HepG2 (cell line): ENCODE measurements around the gene HNRNPA2B1. TPM values are rescaled to one million over a fixed set of nuclear protein-coding genes. Genes with fewer than 3 reads are reported as not detected.

Source experiments
- EHMT2 ChIP-seq: fragments of 200-600 bp; sonication (generic); IDR thresholded peaks from 2 replicates; pipeline ENCODE4 v1.7.0; 2017; ENCODE audit warnings: antibody characterized with exemption, low read depth, low read length, borderline replicate concordance
- FOSL1 ChIP-seq: sonication (generic); formaldehyde crosslinking; IDR thresholded peaks from 2 replicates; pipeline ENCODE4 v1.9.0; 2021; ENCODE audit warnings: missing genetic modification reagents, borderline replicate concordance
- FOXJ3 ChIP-seq: sonication (generic); formaldehyde crosslinking; IDR thresholded peaks from 2 replicates; pipeline ENCODE4 v1.4.0; 2020; ENCODE audit warnings: missing genetic modification reagents, mild to moderate bottlenecking, borderline replicate concordance
- HOXA3 ChIP-seq: sonication (generic); formaldehyde crosslinking; IDR thresholded peaks from 2 replicates; pipeline ENCODE4 v1.5.0; 2020; ENCODE audit warnings: missing genetic modification reagents
- HOXA7 ChIP-seq: sonication (generic); formaldehyde crosslinking; IDR thresholded peaks from 2 replicates; pipeline ENCODE4 v1.8.1; 2022; ENCODE audit warnings: mild to moderate bottlenecking, missing genetic modification reagents, moderate library complexity
- JDP2 ChIP-seq: sonication (generic); formaldehyde crosslinking; IDR thresholded peaks from 2 replicates; pipeline ENCODE4 v1.8.1; 2022; ENCODE audit warnings: missing genetic modification reagents, borderline replicate concordance
- MBD4 ChIP-seq: IDR thresholded peaks from 2 replicates; pipeline ENCODE4 v1.6.1; 2012; ENCODE audit warnings: low read length, inconsistent platforms, borderline replicate concordance
- NFYC ChIP-seq: IDR thresholded peaks from 2 replicates; pipeline ENCODE4 v1.6.1; 2016; ENCODE audit warnings: missing genetic modification reagents, missing compliant biosample characterization
- PITX1 ChIP-seq: sonication (generic); formaldehyde crosslinking; IDR thresholded peaks from 2 replicates; pipeline ENCODE4 v1.5.1; 2020; ENCODE audit warnings: mild to moderate bottlenecking, missing genetic modification reagents
- REST ChIP-seq, 2 experiments: IDR thresholded peaks; 2 replicates each; pipeline ENCODE4 v1.6.1; 2011 to 2012; ENCODE audit warnings: low read length in 2 of 2, borderline replicate concordance in 1 of 2, low read depth in 1 of 2, mild to moderate bottlenecking in 1 of 2, moderate library complexity in 1 of 2
- SATB2 ChIP-seq: sonication (generic); formaldehyde crosslinking; IDR thresholded peaks from 2 replicates; pipeline ENCODE4 v1.5.0; 2020; ENCODE audit warnings: missing genetic modification reagents
- SIN3B ChIP-seq: fragments of 150-350 bp; IDR thresholded peaks from 2 replicates; pipeline ENCODE4 v1.6.1; 2014; ENCODE audit warnings: low read length
- SNAI1 ChIP-seq: sonication (generic); formaldehyde crosslinking; IDR thresholded peaks from 2 replicates; pipeline ENCODE4 v1.5.0; 2020; ENCODE audit warnings: mild to moderate bottlenecking, missing genetic modification reagents, borderline replicate concordance
- SRSF4 ChIP-seq: fragments of 200-400 bp; formaldehyde crosslinking; IDR thresholded peaks from one replicate; pipeline ENCODE4 v1.6.1; 2018; ENCODE audit warnings: mild to moderate bottlenecking, low read depth, low read length, moderate library complexity; ENCODE audit not compliant: poor library complexity, severe bottlenecking
- SRY ChIP-seq: sonication (generic); formaldehyde crosslinking; IDR thresholded peaks from 2 replicates; pipeline ENCODE4 v1.8.0; 2022; ENCODE audit warnings: mild to moderate bottlenecking, missing genetic modification reagents
- ZBTB43 ChIP-seq: sonication (generic); formaldehyde crosslinking; conservative IDR thresholded peaks from 2 replicates; pipeline ENCODE4 v1.4.0; 2020; ENCODE audit warnings: missing genetic modification reagents
- ZMAT3 ChIP-seq: sonication (generic); formaldehyde crosslinking; conservative IDR thresholded peaks from 2 replicates; pipeline ENCODE4 v1.7.0; 2021; ENCODE audit warnings: missing genetic modification reagents
- ZNF749 ChIP-seq: sonication (generic); formaldehyde crosslinking; IDR thresholded peaks from 2 replicates; pipeline ENCODE4 v1.8.0; 2022; ENCODE audit warnings: mild to moderate bottlenecking, missing genetic modification reagents, moderate library complexity, borderline replicate concordance
- ZNF768 ChIP-seq: sonication (generic); formaldehyde crosslinking; IDR thresholded peaks from 2 replicates; pipeline ENCODE4 v1.4.0; 2020; ENCODE audit warnings: missing genetic modification reagents
- polyA plus RNA-seq, 8 experiments: library from polyadenylated mRNA; depleted of rRNA in 3 of 8; stranded (reverse) in 7 of 8; unstranded in 1 of 8; fragments of >200 nt; fragmentation: Illumina TruSeq in 4 of 8; extraction: Trizol in 4 of 8; gene quantifications; 2 replicates each; pipeline versions ENCODE4 v1.2.1 to v1.2.3, GENCODE V29; 2011 to 2016; ENCODE audit warnings: low read depth in 4 of 8, missing spikeins in 1 of 8, mixed read lengths in 1 of 8; ENCODE audit not compliant: insufficient read depth in 1 of 8
- total RNA-seq, 5 experiments: library from RNA; depleted of rRNA; stranded (reverse); fragments of >200 nt; fragmentation: Illumina TruSeq; extraction: Trizol; gene quantifications; 2 replicates each; pipeline ENCODE4 v1.2.3, GENCODE V29; 2016; ENCODE audit warnings: low read depth in 1 of 5
- TF ChIP-seq, protein P1 (sequence below): sonication (generic); formaldehyde crosslinking; IDR thresholded peaks from 2 replicates; pipeline ENCODE4 v1.4.0; 2020; ENCODE audit warnings: mild to moderate bottlenecking, missing genetic modification reagents
- TF ChIP-seq, protein P2 (sequence below): sonication (generic); formaldehyde crosslinking; IDR thresholded peaks from 2 replicates; pipeline ENCODE4 v1.4.0; 2020; ENCODE audit warnings: low read depth, mild to moderate bottlenecking, missing genetic modification reagents

Gene HNRNPA2B1
- total and polyA plus RNA-seq, 2 of the 13 experiments (the other 11 are each of a cell fraction or from before 2014, with no cell fraction given): 193 to 412 TPM

- TF ChIP-seq PITX1 (CRISPR knock-in tag) (no peak), EHMT2 (no peak), SATB2 (CRISPR knock-in tag) (no peak; the same call in 1 of the 2 replicates), ZBTB43 (CRISPR knock-in tag) (no peak), REST (IDR thresholded peaks at IDR 0.05; ENCODE audit: borderline replicate concordance in 1 of 2, low read depth in 1 of 2, low read length in 2 of 2) (no peak), ZNF749 (CRISPR knock-in tag) (peak; percentile 75; the same call in 1 of the 2 replicates), HOXA3 (CRISPR knock-in tag) (peak; percentile 60; the same call in 1 of the 2 replicates), SIN3B (no peak), SRSF4 (no peak), ZNF768 (CRISPR knock-in tag) (no peak), ZMAT3 (no peak; the same call in 1 of the 2 replicates), JDP2 (no peak; the same call in 1 of the 2 replicates), MBD4 (no peak), SNAI1 (CRISPR knock-in tag) (no peak), SRY (CRISPR knock-in tag) (no peak; the same call in 1 of the 2 replicates), HOXA7 (CRISPR knock-in tag) (peak; percentile 39; the same call in 1 of the 2 replicates), NFYC (CRISPR knock-in tag) (no peak), FOSL1 (CRISPR knock-in tag) (no peak), FOXJ3 (no peak)
- TF ChIP-seq, protein P1, sequence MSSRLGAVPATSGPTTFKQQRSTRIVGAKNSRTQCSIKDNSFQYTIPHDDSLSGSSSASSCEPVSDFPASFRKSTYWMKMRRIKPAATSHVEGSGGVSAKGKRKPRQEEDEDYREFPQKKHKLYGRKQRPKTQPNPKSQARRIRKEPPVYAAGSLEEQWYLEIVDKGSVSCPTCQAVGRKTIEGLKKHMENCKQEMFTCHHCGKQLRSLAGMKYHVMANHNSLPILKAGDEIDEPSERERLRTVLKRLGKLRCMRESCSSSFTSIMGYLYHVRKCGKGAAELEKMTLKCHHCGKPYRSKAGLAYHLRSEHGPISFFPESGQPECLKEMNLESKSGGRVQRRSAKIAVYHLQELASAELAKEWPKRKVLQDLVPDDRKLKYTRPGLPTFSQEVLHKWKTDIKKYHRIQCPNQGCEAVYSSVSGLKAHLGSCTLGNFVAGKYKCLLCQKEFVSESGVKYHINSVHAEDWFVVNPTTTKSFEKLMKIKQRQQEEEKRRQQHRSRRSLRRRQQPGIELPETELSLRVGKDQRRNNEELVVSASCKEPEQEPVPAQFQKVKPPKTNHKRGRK (CRISPR knock-in tag): no peak
- TF ChIP-seq, protein P2, sequence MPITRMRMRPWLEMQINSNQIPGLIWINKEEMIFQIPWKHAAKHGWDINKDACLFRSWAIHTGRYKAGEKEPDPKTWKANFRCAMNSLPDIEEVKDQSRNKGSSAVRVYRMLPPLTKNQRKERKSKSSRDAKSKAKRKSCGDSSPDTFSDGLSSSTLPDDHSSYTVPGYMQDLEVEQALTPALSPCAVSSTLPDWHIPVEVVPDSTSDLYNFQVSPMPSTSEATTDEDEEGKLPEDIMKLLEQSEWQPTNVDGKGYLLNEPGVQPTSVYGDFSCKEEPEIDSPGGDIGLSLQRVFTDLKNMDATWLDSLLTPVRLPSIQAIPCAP (CRISPR knock-in tag): no peak
Measured at GRCh38 chr7:26201247-26202018, 887 bp upstream of the HNRNPA2B1 start, which contains the start of gene CBX3 (continued).
